ENCODE measurements around the gene NPM3. TPM values are rescaled to one million over a fixed set of nuclear protein-coding genes. Genes with fewer than 3 reads are reported as not detected.

The NPM3 gene
- total and polyA plus RNA-seq, 2 donors, result 30.6 to 36.8 TPM

DNA sequence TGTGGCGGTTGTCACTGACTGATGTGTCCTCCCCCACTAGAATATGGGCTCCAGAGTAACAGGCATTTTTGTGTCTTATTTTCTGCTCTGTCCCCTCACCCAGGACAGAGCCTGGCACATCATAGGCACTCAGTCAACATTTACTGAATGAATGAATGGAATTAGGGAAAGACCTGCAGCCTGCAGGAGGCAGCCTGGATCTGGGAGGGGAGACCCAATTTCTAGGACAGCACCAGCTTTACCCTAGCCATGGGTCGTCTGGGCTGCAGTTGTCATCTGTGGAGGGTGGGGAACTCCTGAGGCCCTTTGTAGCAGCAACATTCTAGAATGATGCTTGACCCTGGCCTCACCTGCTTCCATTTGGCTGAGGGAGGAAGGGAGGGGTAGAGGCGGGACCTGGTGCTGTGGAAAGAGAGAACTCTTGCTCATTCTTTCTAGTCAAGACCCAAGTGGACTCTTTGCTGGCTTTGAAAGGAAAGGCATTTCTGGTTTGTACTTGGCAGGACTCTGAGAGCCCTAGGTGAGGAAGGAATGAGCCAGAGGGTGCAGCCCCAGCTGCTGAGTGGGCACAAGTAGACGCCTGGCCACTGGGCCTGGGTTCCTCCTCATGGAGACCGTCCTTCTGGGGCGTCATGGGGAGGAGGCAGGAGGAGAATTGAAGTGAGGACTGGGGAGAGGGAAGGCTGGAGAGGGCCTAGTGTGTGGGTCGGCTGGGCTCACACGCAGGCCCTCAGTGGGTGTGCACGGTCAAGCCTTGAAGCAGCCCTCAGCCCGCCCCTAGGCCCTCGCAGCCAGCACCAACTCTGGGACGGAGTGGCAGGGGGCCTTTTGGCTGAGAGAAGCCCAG is 16.3 kb downstream of the NPM3 start:
- Histone ChIP-seq H3K4me3 (ENCODE audit: low read depth, low read length) (no peak overlapping the region), H3K4me1 (ENCODE audit: insufficient read depth) (no peaks in the 10 kb centered on the region), H3K27ac (ENCODE audit: low read depth) (no peak overlapping the region), H3K36me3 (ENCODE audit: insufficient read depth) (no peaks in the 10 kb centered on the region)
- WGBS, result 54% methylated on average over 12 of the region's 12 CpGs
- DNase-seq (ENCODE audit: extremely low spot score), result no peak

DNA sequence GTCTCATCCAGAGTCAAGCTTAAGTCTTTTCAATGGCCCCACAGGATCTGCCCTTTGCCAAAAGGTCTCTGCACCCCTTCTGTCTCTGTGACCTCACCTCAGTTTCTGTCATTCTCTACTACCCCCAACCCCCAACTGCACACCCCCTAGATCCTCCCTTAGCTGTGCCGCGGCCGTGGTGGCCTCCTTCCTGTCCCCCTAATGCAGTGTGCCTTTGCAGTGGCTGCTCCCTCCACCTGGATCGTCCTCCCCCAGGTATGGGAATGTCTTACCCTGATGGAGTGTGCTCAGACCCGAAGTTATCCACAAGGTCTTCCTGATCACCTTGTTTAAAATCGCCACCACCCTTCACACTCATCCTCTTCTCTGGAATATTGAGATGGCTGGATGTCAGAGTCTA is 16.9 kb downstream of the NPM3 start:
- H3K27ac ChIP-seq (ENCODE audit: low read depth), result no peak overlapping the region
- H3K4me1 ChIP-seq (ENCODE audit: insufficient read depth), result no peaks in the 10 kb centered on the region
- DNase-seq (ENCODE audit: extremely low spot score), result no peak
- WGBS, result 74% methylated on average over 6 of the region's 6 CpGs
- H3K36me3 ChIP-seq (ENCODE audit: insufficient read depth), result no peaks in the 10 kb centered on the region
- no peak overlapping the region for H3K4me3 ChIP-seq (ENCODE audit: low read depth, low read length)

DNA sequence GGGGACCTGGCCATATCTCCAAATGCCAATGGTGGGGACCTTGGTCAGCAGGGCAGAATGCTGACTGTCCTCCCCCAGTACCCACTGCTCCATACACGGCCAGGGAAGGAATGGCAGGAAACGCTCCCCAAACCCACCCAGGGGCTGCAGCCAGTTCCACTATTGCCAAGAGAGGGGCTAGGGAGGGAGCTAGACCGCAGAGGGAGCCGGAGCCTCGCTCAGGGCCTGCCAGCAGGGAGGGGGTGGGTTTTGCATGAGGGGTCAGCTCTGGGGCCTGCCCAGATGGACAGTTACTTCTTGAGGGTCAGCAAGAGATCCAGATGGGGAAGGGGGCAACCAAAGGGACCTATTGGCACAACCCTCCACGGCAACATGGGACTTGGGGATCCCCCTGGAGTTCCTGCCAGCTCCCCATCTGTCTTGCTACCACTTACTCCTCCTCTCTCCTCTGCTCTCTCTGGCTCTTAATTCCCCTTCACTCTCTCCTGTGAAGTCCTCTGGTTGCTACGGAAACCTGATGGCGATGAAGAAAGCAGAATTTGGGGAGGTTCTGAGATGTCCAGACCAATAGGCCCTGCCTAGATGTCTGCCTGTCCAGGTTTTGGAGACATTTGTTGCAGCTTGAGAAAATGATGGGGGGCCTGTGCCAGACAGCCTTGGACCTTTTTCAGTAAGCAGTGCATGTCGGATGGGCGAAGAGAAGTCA is 20.0 kb downstream of the NPM3 start:
- H3K4me1 ChIP-seq (ENCODE audit: insufficient read depth), result no peaks in the 10 kb centered on the region
- H3K27ac ChIP-seq (ENCODE audit: low read depth), result no peak overlapping the region
- H3K4me3 ChIP-seq (ENCODE audit: low read depth, low read length), result no peak overlapping the region
- no peak for DNase-seq (ENCODE audit: extremely low spot score)
- no peaks in the 10 kb centered on the region for H3K36me3 ChIP-seq (ENCODE audit: insufficient read depth)
- 79% methylated on average over 10 of the region's 10 CpGs for WGBS

DNA sequence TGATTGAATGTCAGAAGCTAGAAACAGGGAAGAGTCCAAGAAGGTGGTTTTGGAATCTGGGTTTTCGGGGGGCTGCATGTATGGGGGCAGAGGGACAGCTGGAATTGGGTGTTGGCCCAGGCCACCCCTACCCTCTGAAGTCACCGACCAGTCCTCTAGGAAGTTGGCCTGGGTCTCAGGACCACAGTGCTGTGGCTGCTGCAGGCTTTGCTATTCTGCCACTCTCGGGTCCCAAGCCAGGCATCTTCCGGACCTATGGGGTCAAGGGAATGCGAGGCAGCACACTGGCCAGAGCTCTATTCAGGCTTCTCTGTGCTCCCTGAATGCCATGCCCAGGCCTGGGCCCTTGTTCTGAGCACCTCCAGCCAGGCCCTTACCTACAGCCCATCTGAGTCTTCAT is 20.5 kb downstream of the NPM3 start:
- DNase-seq (ENCODE audit: extremely low spot score), result no peak
- H3K4me1 ChIP-seq (ENCODE audit: insufficient read depth), result no peaks in the 10 kb centered on the region
- no peaks in the 10 kb centered on the region for H3K36me3 ChIP-seq (ENCODE audit: insufficient read depth)
- no peak overlapping the region for H3K27ac ChIP-seq (ENCODE audit: low read depth)
- WGBS, result 90% methylated on average over 5 of the region's 5 CpGs
- no peak overlapping the region for H3K4me3 ChIP-seq (ENCODE audit: low read depth, low read length)

DNA sequence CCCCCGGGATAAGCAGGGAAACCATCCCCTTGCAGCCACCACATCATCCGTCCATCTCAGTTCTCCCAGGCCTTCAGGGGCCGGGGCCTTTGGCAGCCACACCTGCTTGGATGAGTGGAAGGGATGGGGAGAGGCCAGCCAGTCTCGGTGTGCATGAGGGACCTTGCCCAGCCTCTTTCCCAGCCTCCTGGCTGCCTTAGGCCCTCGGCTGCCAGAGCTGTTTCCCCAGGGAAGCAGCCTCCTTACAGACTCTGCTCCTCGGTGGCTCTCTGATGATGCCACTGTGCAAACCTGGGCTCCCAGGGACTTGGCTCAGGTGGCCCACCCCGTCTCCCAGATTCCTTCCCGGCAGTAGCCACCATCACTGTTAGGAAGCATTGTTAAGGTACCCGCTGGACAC is 22.0 kb downstream of the NPM3 start:
- Histone ChIP-seq H3K36me3 (ENCODE audit: insufficient read depth) (no peaks in the 10 kb centered on the region), H3K4me1 (ENCODE audit: insufficient read depth) (no peaks in the 10 kb centered on the region), H3K4me3 (ENCODE audit: low read depth, low read length) (no peak overlapping the region), H3K27ac (ENCODE audit: low read depth) (no peak overlapping the region)
- WGBS, result 77% methylated on average over 9 of the region's 9 CpGs
- no peak for DNase-seq (ENCODE audit: extremely low spot score)

DNA sequence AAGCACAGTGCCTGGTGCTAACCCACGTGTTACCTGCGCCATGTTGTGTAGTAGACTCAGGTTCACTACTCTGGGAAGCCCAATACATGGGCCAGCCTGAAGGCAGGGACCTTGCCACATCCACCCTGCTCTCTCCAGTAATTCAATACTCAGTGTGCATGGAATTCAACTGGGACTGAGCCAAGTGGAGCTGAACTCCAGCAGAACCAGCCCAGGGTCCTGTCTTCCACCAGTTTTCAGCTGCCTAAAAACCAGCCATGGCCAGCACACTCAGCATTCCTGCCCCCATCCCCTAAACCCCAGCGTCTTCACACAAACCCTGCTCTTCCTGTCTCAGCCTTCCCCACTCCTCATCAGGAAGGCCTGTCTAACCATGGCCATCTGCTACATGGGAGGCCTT is 22.7 kb downstream of the NPM3 start:
- 81% methylated on average over 3 of the region's 3 CpGs for WGBS
- Histone ChIP-seq H3K4me3 (ENCODE audit: low read depth, low read length) (no peak overlapping the region), H3K4me1 (ENCODE audit: insufficient read depth) (no peaks in the 10 kb centered on the region), H3K36me3 (ENCODE audit: insufficient read depth) (no peaks in the 10 kb centered on the region), H3K27ac (ENCODE audit: low read depth) (no peak overlapping the region)
- DNase-seq (ENCODE audit: extremely low spot score), result no peak

DNA sequence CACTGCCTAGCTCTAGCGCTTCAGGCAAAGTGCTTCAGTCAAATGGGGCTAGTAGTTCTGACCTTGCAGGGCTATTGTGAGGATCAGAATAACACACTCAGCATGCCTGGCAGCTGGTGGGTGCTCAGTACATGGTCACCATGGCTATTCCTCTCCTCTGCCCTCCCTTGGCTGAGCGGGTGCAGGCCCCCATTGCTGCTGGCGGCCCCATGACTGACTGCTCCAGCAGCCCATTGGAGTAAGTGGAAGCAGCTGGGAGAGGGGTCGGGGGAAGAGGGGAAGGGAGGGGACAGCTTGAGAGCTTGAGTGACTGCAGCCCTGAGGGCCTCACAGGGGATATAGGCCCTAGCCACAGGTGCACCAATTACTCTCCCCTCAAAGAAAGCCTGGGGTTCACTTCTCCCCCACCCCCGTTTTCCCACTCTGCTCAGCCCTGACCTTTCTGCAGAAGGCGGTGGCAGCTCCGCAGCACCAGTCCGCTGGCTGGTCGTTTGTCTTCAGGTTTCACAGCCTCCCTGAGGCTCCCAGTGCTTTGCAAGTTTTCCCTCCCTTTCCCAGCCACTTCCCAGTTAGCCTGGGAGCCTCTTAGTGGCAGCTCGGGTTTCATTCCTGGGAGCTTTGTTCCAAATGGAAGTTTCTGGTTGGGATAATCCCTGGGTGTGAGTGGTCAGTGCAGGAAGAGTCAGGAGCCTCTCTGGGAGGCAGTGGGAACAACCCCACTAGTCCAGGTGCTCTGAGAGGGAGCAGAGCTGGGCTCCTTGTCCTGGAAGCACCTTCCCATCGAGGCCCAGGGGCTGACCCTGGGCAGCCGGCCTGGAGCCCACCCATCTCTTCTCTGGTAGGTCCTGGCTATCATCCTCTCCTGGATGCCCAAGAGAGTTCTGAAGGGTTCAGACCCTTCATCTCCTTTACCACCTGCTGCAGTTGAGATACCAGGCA is 23.7 kb downstream of the NPM3 start:
- no peak for DNase-seq (ENCODE audit: extremely low spot score)
- Histone ChIP-seq H3K4me3 (ENCODE audit: low read depth, low read length) (no peak overlapping the region), H3K4me1 (ENCODE audit: insufficient read depth) (no peaks in the 10 kb centered on the region), H3K36me3 (ENCODE audit: insufficient read depth) (no peaks in the 10 kb centered on the region), H3K27ac (ENCODE audit: low read depth) (no peak overlapping the region)
- WGBS, result 49% methylated on average over 12 of the region's 12 CpGs

DNA sequence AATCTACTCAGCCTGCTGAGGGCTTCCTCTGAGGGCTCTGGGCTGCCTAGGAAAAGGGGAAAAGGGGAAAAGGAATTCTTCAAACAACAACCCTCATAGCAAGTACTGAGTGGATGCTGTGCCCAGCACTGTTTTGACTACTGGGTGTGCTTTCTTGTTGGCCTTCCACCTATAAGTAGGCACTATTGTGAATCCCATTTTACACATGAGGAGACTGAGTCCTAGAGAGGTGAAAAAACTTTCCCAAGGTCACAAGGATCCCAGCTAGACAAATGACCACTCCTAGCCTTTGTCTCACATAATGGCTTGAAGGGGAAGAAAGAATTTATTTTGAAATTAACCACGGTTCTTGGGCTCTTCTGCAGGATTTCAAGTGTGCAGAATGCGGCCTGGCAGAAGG is 24.4 kb downstream of the NPM3 start:
- 78% methylated on average over 2 of the region's 2 CpGs for WGBS
- no peaks in the 10 kb centered on the region for H3K36me3 ChIP-seq (ENCODE audit: insufficient read depth)

DNA sequence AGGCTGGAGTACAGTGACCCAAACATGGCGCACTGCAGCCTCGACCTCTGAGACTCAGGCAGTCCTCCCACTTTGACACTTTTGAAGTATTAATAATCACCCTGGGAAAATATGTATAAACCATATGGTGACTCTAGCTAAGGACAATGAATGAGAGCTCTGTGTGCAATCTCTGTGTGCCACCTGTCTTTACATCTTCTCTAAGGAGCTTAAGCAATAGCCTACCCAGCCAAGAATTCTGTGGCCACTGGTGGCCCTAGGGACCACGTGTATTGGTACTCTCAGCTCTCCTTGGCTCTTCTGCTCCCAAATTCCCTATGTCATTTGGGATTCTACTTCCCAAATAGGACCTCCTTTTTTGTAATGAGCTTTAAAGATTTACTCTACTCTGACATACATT is 31.0 kb downstream of the NPM3 start:
- H3K36me3 ChIP-seq (ENCODE audit: insufficient read depth), result no peaks in the 10 kb centered on the region
- no peak overlapping the region for H3K27ac ChIP-seq (ENCODE audit: low read depth)
- H3K4me3 ChIP-seq (ENCODE audit: low read depth, low read length), result no peak overlapping the region
- DNase-seq (ENCODE audit: extremely low spot score), result no peak
- H3K4me1 ChIP-seq (ENCODE audit: insufficient read depth), result no peaks in the 10 kb centered on the region
- 71% methylated on average over 3 of the region's 3 CpGs for WGBS

More for the DNA sequence above, 24.4 kb downstream of the NPM3 start:
- H3K27ac ChIP-seq (ENCODE audit: low read depth), result no peak overlapping the region
- no peak overlapping the region for H3K4me3 ChIP-seq (ENCODE audit: low read depth, low read length)
- DNase-seq (ENCODE audit: extremely low spot score), result no peak
- H3K4me1 ChIP-seq (ENCODE audit: insufficient read depth), result no peaks in the 10 kb centered on the region

DNA sequence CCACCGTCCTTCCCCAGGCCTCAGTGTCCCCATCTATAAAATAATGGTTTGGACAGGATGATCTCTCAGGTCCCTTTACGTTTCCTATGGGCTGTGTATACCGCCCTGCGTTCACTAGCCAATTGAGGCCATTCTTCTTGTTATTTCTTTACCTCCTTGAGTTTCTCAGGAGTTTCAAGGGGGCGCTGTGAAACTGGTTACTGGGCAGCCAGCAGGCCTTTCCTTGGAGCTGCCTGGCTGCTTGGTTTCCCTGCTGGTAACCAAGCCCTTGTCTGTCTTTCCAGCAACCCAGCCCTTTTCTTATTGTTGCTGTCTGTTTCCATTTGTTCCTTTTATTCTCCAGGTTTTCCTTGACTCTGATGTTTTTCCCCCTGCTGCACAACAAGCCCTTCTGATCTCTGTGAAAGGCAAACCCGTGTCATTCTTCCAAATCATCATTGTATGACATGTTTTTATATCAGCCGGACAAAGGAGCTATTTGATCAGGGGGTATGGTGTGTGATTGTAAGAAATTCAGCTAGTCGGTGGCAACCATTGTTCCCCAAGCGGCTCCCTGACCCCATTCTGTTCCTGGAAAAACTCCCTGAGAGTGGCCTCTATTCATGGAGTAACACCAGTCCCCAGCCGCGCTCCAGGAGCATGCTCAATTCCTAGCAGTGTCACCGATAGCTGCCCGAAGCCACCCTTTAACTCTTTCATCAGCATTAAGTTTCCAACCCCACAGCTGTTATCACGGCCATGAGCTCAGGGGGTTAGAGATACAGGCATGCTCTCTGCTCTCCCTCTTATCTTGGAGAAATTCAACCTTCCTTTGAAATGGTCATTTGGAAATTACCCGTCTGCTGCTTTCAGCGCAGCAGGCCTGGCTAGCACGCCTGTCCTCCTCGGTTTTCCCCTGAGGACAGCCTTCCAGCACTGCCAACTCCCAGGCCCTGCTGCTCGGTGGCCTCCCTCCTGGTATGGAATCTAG is 33.9 kb downstream of the NPM3 start:
- DNase-seq (ENCODE audit: extremely low spot score), result no peak
- Histone ChIP-seq H3K36me3 (ENCODE audit: insufficient read depth) (no peaks in the 10 kb centered on the region), H3K4me1 (ENCODE audit: insufficient read depth) (no peaks in the 10 kb centered on the region), H3K4me3 (ENCODE audit: low read depth, low read length) (no peak overlapping the region), H3K27ac (ENCODE audit: low read depth) (no peak overlapping the region)
- WGBS, result 59% methylated on average over 19 of the region's 19 CpGs

DNA sequence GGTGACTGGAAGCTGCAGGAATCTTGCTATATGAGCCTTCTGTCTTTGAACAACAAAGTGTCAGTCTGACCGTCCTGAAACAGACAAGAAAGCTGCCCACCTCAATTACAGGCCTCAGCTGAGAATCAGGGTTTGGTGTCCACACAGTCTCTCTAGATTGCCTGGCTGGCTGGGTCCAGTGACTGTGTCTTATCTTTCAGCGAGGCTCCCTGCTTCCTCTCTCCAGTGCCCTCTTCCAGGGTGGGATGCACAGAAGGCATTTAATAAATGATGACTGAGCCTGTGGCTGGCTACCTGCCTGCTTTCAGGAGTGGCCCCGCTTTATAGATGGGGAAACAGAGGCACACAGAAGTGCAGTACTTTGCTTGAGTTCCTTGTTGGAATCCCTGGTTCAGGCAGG is 34.8 kb downstream of the NPM3 start:
- Histone ChIP-seq H3K36me3 (ENCODE audit: insufficient read depth) (no peaks in the 10 kb centered on the region), H3K4me1 (ENCODE audit: insufficient read depth) (no peaks in the 10 kb centered on the region), H3K27ac (ENCODE audit: low read depth) (no peak overlapping the region), H3K4me3 (ENCODE audit: low read depth, low read length) (no peak overlapping the region)
- 67% methylated on average over 3 of the region's 3 CpGs for WGBS
- no peak for DNase-seq (ENCODE audit: extremely low spot score)

DNA sequence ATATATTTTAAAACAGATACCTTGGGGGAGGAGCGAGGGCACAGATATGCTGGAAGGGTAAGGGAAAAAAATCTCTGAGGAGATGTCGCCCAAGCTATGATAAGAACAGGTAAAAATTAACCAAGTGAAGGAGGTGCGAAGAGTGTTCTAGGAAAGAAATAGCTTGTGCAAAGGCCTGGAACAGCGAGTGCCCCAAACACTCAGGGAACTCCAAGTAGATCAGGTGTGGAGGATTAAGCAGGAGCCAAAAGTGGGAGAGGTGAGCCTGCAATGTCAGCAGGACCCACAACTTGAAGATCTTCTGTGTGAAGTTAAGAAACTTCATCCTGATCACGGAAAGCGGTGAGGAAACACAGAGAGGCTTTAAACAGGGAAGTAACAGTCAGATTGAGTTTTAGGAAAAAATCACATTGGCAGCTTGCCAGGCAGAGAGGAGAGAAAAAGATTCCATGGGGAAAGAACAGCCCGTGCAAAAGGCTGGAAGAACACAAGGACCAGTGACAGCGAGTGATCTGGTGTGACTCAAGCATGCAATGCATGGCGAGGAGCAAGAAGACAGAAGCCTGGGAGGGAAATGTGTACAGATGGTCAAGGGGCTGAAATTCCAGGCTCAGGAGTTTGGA is 38.1 kb downstream of the NPM3 start:
- H3K4me3 ChIP-seq (ENCODE audit: low read depth, low read length), result no peak overlapping the region
- 60% methylated on average over 9 of the region's 9 CpGs for WGBS
- no peaks in the 10 kb centered on the region for H3K4me1 ChIP-seq (ENCODE audit: insufficient read depth)
- no peak overlapping the region for H3K27ac ChIP-seq (ENCODE audit: low read depth)
- DNase-seq (ENCODE audit: extremely low spot score), result no peak
- no peaks in the 10 kb centered on the region for H3K36me3 ChIP-seq (ENCODE audit: insufficient read depth)
